Ovary (tissue), 9 donors: ENCODE data around the gene PALLD. TPM values are rescaled to one million over a fixed set of nuclear protein-coding genes. Genes with fewer than 3 reads are reported as not detected.
A peak's percentile ranks its signal among the peaks of the same experiment; 100 is the strongest.

Experiments used
- DNase-seq, 5 donors: peaks; one replicate each; pipeline ENCODE4 v3.0.0-alpha.2; 2019 to 2020
- H3K27ac ChIP-seq, 2 donors: fragments of 200-600 bp; one replicate each; pipeline versions ENCODE4 v1.5.1 to v1.8.0; 2019 to 2022
- H3K27me3 ChIP-seq: fragments of 200-600 bp; one replicate; pipeline ENCODE4 v1.8.0; 2022
- H3K36me3 ChIP-seq: fragments of 200-600 bp; sonication (generic); one replicate; pipeline ENCODE4 v1.5.1; 2019
- H3K4me1 ChIP-seq: one replicate; pipeline ENCODE4 v1.8.1; 2013; ENCODE audit warnings: mild to moderate bottlenecking, moderate library complexity; ENCODE audit not compliant: insufficient read depth
- H3K4me3 ChIP-seq: fragments of 200-600 bp; sonication (generic); one replicate; pipeline ENCODE4 v1.5.1; 2017
- H3K9me3 ChIP-seq, 2 donors: fragments of 200-600 bp in 1 of 2; sonication (generic) in 1 of 2; one replicate each; pipeline versions ENCODE4 v1.5.1 to v1.8.1; 2013 to 2019; ENCODE audit warnings: mild to moderate bottlenecking in 1 of 2, moderate library complexity in 1 of 2
- EP300 ChIP-seq: sonication (generic); formaldehyde crosslinking; IDR thresholded peaks from one replicate; pipeline ENCODE4 v1.6.1; 2017; ENCODE audit warnings: antibody characterized with exemption
- POLR2A ChIP-seq: fragments of 450-650 bp; IDR thresholded peaks from one replicate; pipeline ENCODE4 v1.6.1; 2017; ENCODE audit warnings: antibody characterized with exemption, mild to moderate bottlenecking, moderate library complexity
- WGBS, 3 donors: extraction: QIAGEN DNeasy Blood & Tissue Kit in 1 of 3; methylation state at CpG; one replicate each; pipeline versions ENCODE4 v1.1.5 to v1.1.7; 2013 to 2017; 5-methylcytosine and 5-hydroxymethylcytosine counted together
- intact Hi-C, 4 donors: fragments of 100-400 bp; cut with DNase I; formaldehyde crosslinking; loops; one replicate each; pipeline versions ENCODE4 v1.11.0 to v1.15.1; 2022 to 2023
- polyA plus RNA-seq, 2 donors: library from polyadenylated mRNA; stranded (reverse); fragments of 200-250 nt in 1 of 2; fragments of 350-450 nt in 1 of 2; fragmentation: Illumina TruSeq in 1 of 2; extraction: RNeasy Lipid Tissue Mini Kit (QIAGEN cat#74804) in 1 of 2; gene quantifications; one replicate each; pipeline ENCODE4 v1.2.3, GENCODE V29; 2013 to 2014
- total RNA-seq, 7 donors: library from RNA; depleted of rRNA in 2 of 7; stranded (reverse); fragments of >200 nt in 2 of 7; fragmentation: NEBNext Ultra II Directional in 3 of 7; extraction: Animal tissue kit (Norgen Biotek cat#: 25700) in 3 of 7; gene quantifications; one replicate each; pipeline versions ENCODE4 v1.1.0 to v1.2.4, GENCODE V29; 2016 to 2023
- TF ChIP-seq, protein P1 (sequence below), 3 donors: fragments of 450-650 bp in 2 of 3; fragments of 200-600 bp in 1 of 3; IDR thresholded peaks; one replicate each; pipeline versions ENCODE4 v1.5.1 to v1.8.0; 2016 to 2022; ENCODE audit warnings: antibody characterized with exemption in 3 of 3, mild to moderate bottlenecking in 1 of 3
- donor health status: DM: no; HTN: no; CAD: no; lungs with moderate emphysema.
- donor health status: DM: no; HTN: no; CAD: no.
- donor health status: Bipolar disorder and iron deficiency.
- donor health status: DM: yes; HTN: yes; CAD: no.
- donor health status: DM: no; HTN: no; CAD: no.
- donor health status: DM: yes; HTN: yes; CAD: no.

PALLD gene
- total and polyA plus RNA-seq, 9 donors = 96.8 to 605 (median 137) TPM

DNA sequence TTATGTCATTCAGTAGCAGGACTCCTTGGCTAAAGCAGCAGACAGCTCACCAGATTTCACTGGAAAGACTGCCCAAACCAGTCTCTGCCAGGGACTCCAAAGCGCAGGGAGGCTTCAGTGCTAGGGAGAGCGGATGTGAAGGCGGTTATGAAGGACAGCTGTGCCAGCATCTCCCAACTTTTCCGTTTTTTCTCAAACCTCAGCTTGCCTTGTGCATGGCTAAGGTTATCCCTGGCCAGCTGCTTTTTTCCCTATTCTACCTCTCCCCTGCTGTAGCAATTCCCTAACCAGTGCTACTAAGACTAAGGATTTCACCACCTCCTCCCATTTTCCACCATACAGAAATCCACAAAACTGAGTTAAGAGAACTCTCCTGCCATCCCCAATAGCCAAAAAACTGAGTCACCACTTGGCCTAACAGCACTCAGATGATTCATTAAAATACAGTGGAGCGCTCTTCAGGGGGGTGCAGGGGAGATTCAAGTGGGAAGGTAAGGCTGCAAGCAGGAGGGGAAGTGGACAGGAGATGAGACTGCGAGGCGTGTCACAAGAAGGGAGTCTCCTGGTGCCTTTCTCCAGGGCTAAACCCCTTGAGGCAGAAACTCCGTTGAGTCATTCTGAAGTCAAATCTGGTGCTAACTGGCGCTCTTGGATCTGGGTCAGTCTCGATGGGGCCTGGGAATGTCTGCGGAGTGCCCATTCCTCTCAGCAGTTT lies 90.7 kb downstream of the PALLD start:
- TF ChIP-seq EP300 (no peak), POLR2A (no peak)
- TF ChIP-seq, protein P1, sequence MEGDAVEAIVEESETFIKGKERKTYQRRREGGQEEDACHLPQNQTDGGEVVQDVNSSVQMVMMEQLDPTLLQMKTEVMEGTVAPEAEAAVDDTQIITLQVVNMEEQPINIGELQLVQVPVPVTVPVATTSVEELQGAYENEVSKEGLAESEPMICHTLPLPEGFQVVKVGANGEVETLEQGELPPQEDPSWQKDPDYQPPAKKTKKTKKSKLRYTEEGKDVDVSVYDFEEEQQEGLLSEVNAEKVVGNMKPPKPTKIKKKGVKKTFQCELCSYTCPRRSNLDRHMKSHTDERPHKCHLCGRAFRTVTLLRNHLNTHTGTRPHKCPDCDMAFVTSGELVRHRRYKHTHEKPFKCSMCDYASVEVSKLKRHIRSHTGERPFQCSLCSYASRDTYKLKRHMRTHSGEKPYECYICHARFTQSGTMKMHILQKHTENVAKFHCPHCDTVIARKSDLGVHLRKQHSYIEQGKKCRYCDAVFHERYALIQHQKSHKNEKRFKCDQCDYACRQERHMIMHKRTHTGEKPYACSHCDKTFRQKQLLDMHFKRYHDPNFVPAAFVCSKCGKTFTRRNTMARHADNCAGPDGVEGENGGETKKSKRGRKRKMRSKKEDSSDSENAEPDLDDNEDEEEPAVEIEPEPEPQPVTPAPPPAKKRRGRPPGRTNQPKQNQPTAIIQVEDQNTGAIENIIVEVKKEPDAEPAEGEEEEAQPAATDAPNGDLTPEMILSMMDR (IDR thresholded peaks at IDR 0.05) = no peak
- no peaks in the 10 kb centered on the region for H3K36me3 ChIP-seq
- no peak overlapping the region for H3K4me3 ChIP-seq
- WGBS, 3 donors = 54 to 83% (median 76%) methylated on average over 11 of the region's 11 CpGs
- DNase-seq = peak in 2 of 5 donors; percentile 11 to 25
- H3K27me3 ChIP-seq = no peaks in the 10 kb centered on the region
- H3K9me3 ChIP-seq = no peaks in the 10 kb centered on the region
- no peaks in the 10 kb centered on the region for H3K4me1 ChIP-seq
- no peak overlapping the region for H3K27ac ChIP-seq
- intact Hi-C loops = loop anchor here in 1 of 4 donors (5.0 to 10.0 kb wide), 2 partner anchors 127 to 335 kb away; no protein-coding TSS in a partner anchor

DNA sequence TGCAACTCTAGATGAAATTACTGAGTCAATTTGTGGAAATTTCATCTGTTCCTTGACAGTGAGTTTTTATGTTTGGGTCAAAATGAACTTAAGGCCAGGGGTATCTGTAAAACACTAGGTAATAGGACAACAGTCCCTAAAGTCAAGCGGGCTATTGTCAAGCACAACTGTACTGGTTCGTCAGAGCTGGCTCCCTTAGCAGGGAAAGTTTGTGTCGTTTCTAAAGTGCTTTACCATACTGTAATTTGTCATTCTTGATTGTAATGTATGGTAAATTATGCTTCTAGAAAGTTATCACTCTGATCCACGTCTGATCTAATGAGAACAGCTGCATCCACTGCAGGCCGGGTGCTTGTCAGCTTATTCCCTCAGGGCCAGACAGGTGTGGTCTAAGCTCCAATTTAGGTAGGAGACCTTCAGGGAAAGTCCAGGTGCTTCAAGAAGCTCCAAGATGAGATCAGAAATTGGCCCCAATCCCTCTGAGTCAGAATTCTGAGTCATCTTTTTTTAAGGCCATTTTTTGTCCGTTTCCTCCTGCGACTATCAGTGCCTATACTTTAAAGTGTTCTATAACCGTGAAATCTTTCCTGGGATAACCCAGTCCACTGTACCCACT lies 92.2 kb downstream of the PALLD start:
- no peak for TF ChIP-seq POLR2A
- TF ChIP-seq, protein P1 (IDR thresholded peaks at IDR 0.05) = no peak
- TF ChIP-seq EP300 = no peak
- Histone ChIP-seq H3K4me1 (no peaks in the 10 kb centered on the region), H3K9me3 (no peaks in the 10 kb centered on the region), H3K36me3 (no peaks in the 10 kb centered on the region), H3K4me3 (no peak overlapping the region), H3K27me3 (no peaks in the 10 kb centered on the region), H3K27ac (no peak overlapping the region)
- 58 to 78% (median 78%) methylated on average over 8 of the region's 8 CpGs for WGBS, 3 donors
- DNase-seq = no peak
- intact Hi-C loops = loop anchor here in 1 of 4 donors (5.0 to 10.0 kb wide), 2 partner anchors 126 to 333 kb away; no protein-coding TSS in a partner anchor

DNA sequence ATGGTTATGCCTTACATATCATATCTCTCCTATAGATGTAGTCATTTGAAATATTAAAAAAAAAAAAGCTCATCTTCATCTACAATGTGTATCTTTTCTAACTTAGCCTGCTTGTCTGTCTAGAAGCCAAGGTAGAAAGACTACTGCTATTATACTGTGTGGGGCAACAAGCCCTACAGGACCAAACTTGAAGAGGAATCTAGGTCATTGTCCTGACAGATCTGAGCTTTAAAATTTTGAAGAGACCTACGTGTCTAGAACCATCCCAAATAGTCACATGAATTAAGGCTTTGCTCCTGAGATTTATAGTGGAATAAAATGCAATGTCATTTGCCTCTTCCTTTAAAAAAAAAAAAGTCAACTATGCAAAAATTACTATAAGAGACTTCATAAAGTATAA lies 95.8 kb downstream of the PALLD start:
- no peak for DNase-seq
- H3K27ac ChIP-seq = no peak overlapping the region
- H3K36me3 ChIP-seq = no peaks in the 10 kb centered on the region
- 72 to 94% (median 79%) methylated on average over 1 of the region's 1 CpG for WGBS, 3 donors
- no peaks in the 10 kb centered on the region for H3K4me1 ChIP-seq
- TF ChIP-seq, protein P1 (IDR thresholded peaks at IDR 0.05) = no peak
- no peak for TF ChIP-seq EP300
- TF ChIP-seq POLR2A = no peak
- no peaks in the 10 kb centered on the region for H3K9me3 ChIP-seq
- H3K27me3 ChIP-seq = no peaks in the 10 kb centered on the region
- intact Hi-C loops = no loop called here
- H3K4me3 ChIP-seq = no peak overlapping the region

DNA sequence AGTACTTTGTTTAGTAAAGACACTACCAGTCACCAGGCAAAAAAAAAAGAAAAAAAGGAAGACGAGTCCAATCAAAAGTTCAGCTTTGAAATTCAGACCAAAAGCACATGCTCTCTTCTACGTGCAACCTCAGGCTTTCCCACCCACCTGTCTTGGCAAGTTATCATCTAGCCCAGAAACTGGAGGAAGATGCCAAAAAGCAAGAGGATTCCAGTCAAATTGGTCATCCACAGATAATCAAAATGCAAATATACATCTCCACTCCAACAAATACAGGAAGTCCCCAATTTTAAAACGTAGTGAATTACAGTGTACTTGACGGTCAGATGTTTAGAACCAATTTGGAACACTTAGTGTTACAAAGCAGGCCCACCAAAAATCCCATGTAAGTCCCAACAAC lies 96.5 kb downstream of the PALLD start:
- H3K27me3 ChIP-seq = no peaks in the 10 kb centered on the region
- H3K36me3 ChIP-seq = no peaks in the 10 kb centered on the region
- no peaks in the 10 kb centered on the region for H3K4me1 ChIP-seq
- intact Hi-C loops = no loop called here
- no peak overlapping the region for H3K4me3 ChIP-seq
- H3K9me3 ChIP-seq = no peaks in the 10 kb centered on the region
- no peak for DNase-seq
- TF ChIP-seq, protein P1 (IDR thresholded peaks at IDR 0.05) = no peak
- TF ChIP-seq POLR2A (no peak), EP300 (no peak)
- 51 to 64% (median 56%) methylated on average over 4 of the region's 4 CpGs for WGBS, 3 donors
- H3K27ac ChIP-seq = no peak overlapping the region
